GM21447 (cell line): ENCODE data around the gene KIFC3.

Experiments
- ATAC-seq: cut with Tn5 transposase; IDR thresholded peaks from one replicate; pipeline ENCODE4 v1.9.1; 2021; ENCODE audit not compliant: unreplicated experiment

Gene KIFC3

DNA sequence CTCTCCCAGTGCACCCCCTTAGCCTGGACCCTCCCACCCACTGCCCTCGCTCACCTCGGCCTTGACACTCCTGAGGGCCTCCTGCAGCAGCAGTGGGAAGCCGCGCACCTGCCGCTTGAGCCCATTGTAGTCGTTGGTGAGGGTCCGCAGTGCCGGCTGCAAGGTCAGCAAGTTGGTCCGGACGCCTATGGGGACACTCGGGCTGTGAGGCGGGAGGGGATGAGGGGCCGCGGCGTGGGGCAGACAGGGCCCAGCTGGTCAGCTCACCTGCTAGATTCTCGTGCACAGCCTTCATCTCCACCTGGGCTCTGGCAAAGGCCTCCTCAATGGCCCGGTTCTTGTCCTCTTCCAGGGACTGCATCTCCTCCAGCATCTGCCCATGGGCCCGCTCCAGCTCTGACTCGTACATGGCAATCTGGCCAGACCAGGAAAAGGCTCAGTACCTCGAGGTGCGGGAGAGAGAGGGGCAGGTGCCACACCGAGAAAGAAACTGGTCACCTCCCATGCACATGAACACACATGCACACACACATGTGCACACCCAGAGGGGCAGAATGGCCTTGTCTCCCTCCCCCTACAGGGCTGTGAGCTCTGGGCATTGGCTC is 32.6 kb downstream of the KIFC3 start:
- no peak for ATAC-seq

DNA sequence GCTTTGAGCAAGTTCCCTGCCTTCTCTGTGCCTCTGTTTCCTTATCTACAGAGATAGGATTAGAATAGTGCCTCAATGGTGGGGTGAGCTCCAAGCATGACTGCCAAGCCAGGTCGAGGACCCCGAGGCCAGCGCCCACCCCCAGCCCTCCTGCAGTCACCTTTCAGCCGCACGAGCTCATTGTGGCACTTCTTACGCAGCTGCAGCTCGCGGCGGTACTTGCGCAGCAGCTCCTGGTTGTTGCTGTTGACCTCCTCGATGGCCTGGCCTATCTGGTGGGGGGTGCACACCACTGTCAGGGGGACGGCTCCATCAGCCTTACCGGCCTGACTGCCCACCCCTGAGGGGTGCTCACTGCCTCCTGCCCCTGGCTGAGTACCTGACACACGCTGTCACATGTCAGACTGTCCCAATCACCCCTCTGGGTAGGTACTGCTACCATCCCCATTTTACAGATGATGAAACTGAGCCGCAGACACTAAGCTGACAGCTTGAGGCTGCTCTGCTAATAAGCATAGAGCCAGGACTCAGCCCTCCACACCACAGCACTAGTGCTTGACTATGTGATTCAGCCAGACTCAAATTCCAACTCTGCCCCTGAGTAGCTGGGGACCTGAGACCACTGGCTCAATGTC is 35.5 kb downstream of the KIFC3 start:
- ATAC-seq = no peak

DNA sequence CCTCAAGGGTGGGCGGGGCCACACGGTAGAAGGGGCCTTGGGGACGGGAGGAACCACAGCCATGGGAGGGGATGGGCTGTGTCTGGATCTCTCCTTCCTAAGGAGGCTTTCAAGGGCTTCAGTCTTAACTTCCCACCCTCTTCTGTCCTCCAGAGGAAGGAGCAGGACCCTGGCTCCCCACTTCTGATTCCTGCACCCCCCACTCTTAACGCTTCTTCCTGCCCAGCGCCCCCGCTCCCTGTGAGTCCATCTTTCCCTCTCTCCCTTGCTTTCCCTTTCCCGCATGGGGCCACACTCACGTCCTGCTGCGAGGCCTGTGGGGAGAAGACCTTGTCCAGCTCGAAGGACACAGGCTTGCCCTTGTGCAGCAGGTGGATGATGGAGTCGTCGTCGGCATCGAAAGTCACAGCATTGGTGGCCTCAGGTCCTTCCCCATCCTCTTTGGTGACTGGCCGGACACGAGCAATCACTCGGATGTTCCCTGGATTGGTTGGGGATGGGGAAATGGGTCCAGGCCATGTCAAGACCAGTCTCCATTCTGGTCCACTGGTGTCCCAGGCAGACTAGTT is 37.0 kb downstream of the KIFC3 start:
- no peak for ATAC-seq

DNA sequence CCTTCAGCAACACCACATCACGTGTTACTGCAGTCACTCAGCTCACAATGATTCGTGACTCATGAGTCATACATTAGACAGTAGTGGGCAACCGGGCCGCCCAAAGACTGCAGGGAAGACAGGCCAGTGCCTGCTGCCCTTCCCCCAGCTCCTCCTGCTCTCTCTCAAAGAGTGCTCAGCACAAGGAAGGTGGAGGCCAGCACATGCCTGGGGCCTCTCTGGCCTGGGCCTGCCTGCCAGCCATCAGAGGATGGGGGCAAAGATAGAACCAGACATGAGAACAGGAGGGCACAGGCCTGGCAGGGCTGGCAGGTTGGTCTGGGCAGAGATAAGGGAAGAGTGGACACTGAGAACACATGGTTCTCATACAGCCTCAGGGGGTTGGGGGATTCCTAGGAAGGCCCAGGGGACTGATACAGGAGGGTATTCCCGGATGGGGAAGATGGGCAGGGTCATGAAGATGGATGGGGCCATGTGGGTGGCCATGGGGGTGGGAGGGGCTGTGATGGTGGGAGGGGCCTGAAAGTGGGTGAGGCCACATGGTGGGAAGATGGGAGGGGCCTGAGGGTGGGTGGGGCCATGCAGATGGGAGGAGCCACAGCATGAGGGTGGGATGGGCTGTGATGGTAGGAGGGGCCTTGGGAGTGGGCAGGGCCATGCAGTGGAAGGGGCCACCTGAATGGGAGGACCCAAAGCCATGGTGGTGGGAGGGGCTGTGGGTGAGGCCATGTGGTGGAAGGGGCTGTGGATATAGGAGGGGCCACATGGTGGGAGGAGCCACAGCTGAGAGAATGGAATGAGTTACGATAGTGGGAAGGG is 37.7 kb downstream of the KIFC3 start:
- no peak for ATAC-seq

DNA sequence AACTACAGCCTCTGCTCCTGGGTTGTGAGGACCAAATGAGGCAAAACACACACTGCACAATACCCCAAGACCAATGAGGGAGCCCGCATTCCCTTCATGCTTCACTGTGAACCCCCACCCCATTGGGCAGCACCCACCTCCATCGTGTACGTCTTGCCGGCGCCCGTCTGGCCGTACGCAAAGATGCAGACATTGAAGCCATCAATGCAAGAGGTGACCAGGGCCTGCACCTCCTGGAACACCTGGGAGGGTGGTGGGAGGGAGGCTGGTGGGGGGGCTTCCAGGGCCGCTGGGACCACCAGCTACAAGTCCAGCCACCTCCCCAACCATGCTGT is 38.3 kb downstream of the KIFC3 start:
- ATAC-seq = no peak

DNA sequence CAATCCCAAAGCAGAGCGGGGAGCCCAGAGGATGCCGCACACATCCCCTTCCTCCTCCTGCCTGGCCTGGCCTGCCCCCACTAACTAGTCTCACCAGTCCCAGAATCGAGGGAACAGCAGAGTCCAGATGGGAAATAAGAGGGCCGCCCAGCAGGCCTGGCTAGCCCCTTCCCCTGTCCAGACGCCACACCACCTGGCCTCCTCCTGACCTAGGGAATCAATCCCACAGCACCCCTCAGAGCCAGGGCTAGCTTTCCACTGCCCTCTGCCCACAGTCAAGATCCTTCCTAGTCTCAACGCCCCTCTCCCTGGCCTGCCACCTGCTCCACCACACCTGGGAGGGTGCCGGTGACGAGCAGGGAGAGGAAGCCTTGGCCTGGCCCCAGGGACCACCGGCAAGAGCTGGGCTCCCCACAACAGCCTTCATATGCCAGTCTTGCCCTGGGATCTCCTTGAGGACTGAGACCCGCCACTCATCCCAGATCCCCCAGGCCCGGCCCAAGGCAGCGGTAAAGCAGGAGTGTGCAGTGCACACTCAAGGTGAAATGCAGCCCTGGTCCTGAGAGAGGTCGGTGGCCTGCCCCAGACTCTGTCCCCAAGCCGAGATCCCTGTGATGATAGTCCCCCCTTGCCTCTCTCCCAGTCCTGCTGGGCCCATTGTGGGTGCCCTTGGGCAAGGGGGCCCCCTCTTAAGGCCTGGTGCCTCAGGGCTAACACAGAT is 38.8 kb downstream of the KIFC3 start:
- ATAC-seq = no peak

DNA sequence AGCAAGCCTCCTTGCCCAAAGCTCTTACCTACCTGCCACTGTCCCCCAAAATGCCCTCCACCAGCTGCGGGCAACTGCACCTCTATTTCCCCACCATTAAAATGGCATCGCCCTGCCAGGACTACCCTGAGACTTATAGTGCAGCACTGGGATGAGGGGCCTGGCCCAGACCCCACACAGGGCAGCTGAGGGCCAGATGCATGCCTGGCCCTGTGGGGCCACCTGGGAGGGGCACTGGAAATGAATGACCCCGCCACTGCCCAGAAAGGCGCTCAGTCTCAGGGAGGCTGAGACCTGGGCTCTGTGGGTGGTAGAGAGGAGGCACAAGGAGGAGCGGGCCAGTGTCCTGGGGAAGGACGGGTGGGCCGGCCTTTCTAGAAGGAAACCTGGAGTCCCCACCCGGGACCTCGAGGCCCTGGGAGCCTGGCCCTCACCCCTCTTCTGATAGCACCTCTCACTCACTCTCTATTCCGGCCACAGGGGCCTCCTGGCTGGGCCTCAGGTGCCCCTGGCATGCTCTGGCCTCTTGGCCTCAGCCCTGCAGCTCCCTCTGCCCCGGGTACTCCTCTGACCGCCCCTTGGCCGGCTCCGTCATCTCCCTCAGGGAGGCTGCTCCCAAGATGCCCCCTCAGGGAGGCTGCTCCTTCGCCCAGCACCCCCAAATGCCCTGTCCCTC is 39.8 kb downstream of the KIFC3 start:
- ATAC-seq = no peak

DNA sequence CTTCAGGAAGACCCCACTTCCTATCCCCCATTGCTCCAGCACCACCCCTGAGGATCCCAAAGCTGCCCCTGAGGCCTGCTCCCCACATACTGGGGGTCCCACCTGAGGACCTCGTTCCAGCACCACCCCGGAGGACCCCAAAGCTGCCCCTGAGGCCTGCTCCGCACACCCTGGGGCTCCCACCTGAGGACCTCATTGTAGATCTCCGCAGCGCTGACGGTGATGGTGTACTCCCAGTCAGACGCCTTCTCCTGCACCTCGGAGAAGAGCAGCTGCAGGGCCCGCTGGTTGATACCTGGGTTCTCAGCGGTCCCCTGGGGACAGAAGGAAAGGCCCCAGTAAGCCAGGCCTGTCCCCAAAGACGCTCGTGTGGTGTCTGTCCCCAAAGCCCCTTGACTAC is 40.3 kb downstream of the KIFC3 start:
- ATAC-seq = no peak

DNA sequence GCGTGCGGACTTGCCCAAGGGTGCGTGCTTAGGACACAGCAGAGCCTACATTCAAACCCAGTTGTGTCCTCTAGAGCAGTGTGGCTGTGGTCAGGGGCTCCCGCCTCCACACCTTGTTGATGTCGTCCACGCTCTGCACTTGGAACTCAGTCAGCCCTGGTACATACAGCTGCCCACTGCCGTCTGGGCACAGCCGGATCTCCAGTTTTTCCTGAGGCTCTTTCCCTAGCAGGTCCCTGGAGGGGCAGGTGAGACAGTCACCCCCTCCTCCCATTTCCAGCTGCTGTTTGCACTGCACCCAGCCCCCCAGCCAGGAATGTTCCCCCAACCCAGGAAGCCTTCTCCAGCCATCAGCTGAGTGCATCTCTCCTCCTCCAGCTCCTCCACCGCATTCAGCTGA is 41.0 kb downstream of the KIFC3 start:
- ATAC-seq = no peak

DNA sequence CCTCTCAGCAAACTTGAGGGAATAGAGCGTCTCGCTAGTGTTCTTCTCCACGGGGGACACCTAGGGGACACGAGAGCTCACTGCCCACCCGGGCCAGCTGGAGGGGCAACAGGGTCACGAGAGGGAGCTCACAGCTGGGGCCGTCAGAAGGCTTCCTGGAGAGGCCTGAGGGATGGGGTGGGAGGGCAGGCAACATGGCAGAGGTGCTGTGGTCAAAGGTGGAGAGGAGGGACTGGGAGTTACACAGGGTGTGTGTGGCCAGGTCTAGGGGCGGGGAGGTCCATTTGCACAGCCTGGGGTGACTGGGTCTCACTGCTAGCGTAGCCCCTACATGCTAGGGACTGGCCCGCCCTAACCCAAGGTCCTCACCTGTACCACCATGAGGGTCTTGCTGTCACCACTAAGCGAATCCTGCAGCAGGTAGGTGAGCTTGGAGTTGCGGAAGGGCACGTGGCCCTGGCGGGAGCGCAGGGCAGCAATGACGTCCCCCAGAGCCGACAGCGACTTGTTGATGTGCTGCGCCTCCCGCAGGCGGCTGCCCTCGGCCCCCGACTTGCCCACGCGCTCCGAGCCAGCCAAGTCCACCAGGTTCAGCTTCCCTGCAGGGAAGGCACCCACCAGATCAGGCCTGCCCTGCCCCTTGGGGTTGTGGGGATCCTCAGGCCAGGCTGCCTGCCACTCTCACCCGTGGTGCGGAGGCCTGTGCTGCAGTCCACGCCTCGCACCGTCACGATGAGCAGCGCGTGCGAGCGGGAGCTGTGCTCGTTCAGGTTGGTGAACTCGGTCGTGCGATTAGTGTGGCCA is 41.7 kb downstream of the KIFC3 start:
- no peak for ATAC-seq

DNA sequence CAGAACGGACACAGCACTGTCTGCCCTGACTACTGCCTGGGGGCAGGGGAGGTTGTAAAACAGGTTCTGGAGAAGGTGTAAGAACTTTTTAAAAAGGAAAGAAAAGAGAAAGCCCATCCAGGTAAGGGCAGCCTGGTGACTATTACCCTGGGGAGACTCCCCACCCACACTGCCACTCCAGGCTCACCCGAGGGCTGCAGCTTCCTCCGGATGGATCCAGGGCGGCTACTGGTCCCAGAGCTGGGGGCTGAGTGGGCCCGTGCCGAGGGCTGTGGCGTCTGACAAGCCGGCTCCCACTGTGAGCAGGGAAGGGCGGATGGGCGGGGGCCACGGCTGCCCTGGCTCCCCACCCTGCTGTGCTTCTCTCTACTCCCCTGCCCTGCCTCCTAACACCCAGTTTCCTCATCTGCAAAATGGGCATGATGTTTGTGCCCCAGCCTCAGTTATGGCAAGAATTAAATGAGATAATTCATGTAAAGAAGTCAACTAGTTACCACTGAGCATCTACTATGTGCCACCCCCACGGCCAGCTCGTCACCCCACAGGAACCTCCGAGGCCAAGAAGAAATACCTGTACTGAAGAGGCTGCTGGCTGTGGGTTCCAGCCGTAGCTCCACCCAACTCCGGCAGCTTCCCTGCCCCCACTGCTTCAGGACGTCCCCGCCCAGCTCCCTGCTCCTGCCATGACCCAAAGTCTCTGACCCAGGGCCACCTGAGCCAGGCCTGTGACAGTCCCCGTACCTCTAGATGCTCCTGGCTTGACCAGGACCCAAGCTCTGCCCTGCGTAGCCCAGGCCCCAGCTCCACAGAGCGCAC is 42.5 kb downstream of the KIFC3 start:
- ATAC-seq = no peak

DNA sequence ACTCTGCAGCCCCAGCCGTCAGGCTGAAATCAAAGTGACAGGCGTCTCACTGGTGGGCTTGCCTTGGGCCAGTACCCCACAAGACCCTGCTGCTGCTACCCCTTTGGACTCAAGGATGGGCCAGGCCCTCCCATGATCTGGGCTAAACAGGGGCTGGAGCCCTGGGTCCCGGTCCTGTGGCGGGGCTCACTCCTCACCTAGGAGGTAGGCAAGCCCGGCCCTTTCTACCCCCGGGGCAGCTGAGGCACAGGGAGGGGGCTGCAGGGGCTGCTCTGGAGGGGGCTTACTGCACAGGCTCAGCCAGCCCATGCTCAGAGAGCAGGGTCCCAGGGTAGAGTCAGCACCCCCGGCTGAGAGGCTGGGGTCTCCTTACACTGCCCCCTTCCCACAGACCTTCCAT is 43.2 kb downstream of the KIFC3 start:
- ATAC-seq = no peak

DNA sequence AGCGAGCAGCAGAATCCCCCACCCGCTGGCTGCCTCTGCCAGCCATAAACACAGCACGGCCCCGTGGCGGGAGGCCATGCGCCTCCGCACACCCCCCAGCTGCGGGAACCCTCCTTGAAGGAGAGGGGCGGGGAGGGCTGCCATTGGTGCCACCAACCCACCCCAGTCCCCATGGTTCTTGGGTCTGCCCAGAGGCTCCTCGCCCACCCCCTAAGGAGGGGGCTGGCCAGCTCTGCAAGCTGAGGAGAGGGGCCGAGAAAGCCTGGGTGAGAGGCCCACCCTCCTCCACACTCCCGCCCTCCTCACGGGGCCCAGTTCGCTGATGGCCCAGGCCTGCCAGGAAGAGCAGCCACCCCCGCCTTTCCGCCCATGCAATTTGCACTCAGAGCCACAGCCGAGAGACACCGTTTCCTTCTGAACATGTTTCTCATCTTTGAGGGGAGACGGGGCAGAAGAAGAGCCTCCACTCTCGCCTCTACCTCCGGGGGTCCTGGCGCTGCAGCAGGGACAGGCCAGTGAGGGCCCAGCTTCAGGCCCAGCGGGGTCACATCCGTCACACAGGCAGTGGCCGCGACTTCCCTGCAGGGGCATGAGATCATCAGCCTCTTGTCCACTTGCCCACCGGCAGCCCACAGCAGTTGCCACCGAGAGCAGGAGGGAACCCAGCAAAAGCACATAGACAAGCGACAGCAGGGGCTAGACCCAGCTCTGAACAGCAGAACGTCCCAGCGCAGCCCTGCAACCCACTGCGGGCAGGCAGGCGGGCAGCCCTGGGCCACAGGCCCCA is 43.8 kb downstream of the KIFC3 start:
- ATAC-seq = no peak

DNA sequence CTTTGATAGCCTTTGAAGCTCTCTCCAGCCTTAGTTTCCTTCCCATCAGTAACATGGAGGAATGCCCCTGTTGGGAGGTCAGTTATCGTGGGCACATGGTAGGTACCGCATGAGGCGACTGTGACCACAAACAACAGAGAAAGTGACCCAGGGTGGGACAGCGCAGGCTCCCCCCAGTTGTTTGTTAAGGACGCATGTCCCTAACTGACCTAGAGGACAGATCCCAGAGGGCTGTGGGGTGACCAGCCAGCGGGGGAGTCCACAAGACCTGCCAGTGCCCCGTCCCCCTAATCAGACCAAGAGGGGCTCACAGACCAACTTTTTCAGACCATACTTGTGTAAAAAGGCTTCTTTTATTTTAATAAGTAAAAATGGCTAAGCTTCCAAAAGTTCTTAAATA is 44.4 kb downstream of the KIFC3 start:
- no peak for ATAC-seq

DNA sequence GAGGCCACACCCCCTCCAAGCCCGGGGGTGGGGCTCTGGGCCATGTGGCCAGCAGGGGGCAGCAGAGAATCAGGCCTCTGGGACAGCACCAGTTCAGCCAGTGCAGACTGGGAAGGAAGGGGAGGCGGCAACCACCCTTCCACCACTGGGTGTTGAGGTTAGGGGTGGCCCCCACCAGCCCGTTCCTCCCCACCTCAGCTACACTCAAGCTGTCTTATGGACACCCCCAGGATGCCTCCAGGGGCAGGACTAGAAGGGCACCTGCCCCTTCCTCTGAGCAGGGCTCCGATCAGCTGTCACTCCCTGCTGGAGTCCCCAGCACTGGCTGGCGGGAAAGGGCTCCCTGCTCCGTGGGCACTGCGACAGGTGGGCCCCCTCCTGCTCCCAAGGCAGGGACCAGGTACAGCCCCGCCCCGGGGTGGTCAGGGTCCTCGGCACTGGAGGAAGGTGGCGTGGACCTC is 44.9 kb downstream of the KIFC3 start:
- ATAC-seq = peak; percentile 76

DNA sequence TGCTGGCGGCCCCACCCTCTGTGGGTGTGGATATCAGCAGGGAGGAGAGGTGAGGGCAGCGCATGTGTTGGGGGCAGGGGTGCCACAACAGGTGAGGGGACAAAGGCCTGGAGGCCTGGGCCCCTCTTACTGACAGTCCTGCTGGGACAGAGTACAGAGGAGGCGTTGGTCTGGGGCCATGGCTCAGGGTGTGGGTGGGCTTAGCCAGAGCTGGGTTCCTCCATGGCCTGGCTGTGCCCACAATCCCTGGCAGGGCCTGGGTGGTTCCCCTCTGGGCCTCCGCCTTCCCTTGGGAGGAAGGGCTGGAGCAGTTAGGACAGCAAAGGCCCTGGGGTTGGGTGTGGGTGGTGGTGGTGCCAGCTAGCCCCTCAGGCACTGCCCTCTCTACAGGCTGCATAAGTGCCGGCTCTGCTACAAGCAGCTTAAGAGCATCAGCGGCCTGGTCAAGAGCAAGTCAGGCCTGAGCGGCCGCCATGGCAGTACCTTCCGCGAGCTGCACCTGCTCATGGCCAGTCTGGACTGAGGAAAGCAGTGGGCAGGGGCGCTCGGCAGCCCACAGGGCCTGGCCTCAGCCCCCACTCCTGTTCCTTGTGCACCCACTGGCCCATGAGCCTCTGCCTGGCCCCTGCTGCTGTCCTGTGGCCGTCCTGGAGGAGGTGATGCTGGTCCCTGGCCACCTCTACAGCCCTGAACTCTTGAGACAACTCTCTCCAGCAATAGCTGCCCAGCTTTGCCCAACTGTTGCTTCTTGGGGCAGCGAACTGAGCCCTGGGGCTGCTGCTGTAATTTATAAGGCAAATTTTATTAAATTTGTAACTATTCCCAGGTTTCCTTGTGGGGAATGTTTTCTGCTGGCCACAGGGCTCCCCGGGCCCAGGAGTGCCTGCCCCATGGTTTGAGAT is 45.6 kb downstream of the KIFC3 start:
- peak; percentile 9 for ATAC-seq

DNA sequence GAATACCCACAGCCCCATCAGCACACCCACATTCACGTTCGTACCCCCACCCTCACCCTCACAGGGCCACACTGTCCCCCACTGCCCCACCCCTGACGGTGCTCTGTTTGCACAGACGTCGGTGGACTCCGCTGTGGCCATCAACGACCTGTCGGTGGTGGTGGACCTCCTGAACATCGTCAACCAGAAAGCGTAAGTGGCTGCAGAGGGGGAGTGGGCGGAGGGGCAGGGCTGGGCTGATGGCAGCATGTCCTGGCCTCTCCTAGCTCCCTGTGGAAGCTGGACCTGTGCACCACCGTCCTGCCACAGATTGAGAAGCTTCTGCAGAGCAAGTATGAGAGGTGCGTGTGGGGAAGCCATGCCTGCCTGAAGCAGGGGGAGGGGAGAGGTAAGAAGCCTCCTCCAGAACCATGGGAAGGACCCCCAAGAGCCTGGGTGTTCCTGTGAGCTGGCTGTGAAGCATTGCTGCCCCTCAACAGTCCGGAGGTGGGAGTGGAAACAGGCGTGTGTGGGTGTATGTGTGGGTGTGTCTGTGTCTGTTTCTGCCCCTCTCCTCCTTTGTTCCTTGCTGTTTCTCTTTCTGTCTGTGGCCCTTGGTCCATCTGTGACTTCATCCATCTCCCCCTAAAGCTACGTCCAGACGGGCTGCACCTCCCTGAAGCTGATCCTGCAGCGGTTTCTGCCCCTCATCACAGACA is 46.4 kb downstream of the KIFC3 start:
- ATAC-seq = no peak
